Measurements from ENCODE around the gene UROS.

The UROS gene

DNA sequence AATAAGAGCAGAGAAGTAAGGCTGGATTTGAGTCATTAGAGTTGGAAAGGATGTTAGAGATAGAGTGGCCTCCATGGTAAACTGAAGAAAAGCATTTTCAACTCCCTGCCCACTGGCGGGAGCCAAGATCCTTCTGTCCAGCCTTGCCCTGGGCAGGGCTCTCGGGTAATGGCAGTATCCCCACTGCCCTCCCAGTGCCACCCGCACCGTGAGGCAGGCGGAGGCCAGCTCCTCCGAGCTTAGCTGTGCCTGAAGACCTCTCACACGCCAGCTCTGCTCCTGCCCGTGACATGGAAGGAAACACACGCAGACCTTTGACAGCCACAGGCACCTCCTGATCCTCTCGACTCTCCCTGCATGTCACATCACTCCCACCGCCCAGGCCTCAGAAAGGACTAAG is 22.6 kb upstream of the UROS start:
- Mint-ChIP-seq H3K27ac (no peak overlapping the region), H3K36me3 (ENCODE audit: low read depth) (peaks cover 19% of the 10 kb centered on the region)

DNA sequence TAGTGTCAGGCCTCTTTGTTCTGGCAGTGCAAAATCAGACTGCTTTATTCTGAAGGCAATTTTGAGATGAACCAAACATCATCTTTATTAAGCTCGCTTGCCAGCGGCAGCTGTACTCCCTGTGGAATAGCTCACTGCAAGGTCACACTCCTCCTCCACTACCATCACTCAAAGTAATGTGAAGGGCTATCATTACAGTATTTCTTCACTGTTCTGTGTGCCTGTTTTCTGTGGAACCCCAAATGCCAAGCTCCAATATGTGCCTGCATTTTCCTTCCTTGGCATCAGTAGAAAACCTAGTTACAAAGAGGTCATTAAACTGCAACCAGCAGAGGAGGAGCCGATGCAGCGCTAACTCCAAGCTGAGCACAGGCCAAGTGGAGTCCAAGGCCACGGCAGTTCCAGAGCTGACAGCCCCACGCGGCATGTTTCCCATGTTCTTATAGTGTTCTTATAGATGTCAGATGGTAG is 21.7 kb upstream of the UROS start:
- H3K9me3 Mint-ChIP-seq = no peaks in the 10 kb centered on the region
- H3K4me3 Mint-ChIP-seq = no peak overlapping the region
- no peaks in the 10 kb centered on the region for H3K27me3 Mint-ChIP-seq
- H3K4me1 Mint-ChIP-seq = no peaks in the 10 kb centered on the region
- DNase-seq (no peak), ATAC-seq (no peak)
- H3K27ac Mint-ChIP-seq = no peak overlapping the region
- H3K36me3 Mint-ChIP-seq (ENCODE audit: low read depth) = peaks cover 19% of the 10 kb centered on the region

More for the DNA sequence above, 22.6 kb upstream of the UROS start:
- ATAC-seq (no peak), DNase-seq (no peak)
- H3K4me3 Mint-ChIP-seq = no peak overlapping the region
- no peaks in the 10 kb centered on the region for H3K27me3 Mint-ChIP-seq
- H3K9me3 Mint-ChIP-seq = no peaks in the 10 kb centered on the region
- no peaks in the 10 kb centered on the region for H3K4me1 Mint-ChIP-seq

DNA sequence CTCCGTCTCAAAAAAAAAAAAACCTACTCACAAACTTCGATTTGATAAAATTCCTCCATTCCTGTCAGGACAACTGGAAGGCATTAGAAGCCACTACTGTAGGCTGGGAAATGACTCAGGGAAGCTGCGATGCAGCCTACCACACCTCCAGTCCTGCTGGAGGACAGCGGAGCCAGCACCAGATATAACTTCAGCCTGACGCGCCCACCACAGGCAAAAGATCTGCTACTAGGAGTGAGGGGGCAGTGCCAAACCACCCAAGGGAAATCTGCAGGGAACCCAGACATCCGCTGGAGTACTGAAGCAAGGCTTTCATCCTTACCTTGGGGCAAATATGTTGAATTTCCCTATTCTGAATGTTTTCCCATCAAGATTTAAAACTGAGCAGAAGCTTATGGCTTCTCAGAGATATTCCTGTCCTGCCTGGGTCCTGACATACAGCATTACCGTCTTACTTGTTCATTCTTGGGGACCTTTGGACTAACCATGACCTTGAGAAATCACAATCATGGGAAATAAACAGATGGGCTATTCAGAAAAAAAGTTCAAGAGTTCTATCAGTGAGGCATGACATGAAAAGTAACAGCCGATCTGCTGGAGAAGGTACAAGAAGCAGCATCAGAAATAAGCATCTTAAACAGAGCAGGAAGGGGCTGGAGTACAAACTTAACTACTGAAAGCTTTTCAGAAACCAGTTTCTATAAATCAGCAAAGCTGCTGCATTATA is 20.7 kb upstream of the UROS start:
- DNase-seq = no peak
- H3K27ac Mint-ChIP-seq = no peak overlapping the region
- H3K36me3 Mint-ChIP-seq (ENCODE audit: low read depth) = peaks cover 22% of the 10 kb centered on the region
- no peak for ATAC-seq
- H3K4me1 Mint-ChIP-seq = no peaks in the 10 kb centered on the region
- no peaks in the 10 kb centered on the region for H3K9me3 Mint-ChIP-seq
- no peaks in the 10 kb centered on the region for H3K27me3 Mint-ChIP-seq
- H3K4me3 Mint-ChIP-seq = no peak overlapping the region

DNA sequence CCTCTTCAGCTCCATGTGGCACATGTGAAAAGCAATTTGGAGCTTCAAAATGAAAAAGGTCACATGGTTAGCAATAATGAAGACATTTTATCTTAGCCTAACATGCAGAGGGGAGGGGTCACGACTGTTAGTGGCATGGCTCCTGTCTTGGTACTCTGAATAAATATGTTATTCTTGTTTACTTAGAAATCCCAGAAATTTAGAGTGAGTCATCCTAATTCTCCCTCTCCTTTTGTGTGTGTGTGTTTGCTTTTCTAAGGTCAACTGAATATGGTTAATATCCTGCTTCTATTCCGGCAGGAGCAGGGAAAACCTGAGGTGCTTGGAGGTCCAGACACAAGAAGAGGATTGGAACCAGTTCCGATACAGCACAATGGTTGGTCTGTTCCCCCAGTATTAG is 17.9 kb upstream of the UROS start:
- H3K36me3 Mint-ChIP-seq (ENCODE audit: low read depth) = peaks cover 27% of the 10 kb centered on the region
- no peak for ATAC-seq
- no peak overlapping the region for H3K4me3 Mint-ChIP-seq
- no peaks in the 10 kb centered on the region for H3K4me1 Mint-ChIP-seq
- DNase-seq = no peak
- no peaks in the 10 kb centered on the region for H3K9me3 Mint-ChIP-seq
- no peaks in the 10 kb centered on the region for H3K27me3 Mint-ChIP-seq
- H3K27ac Mint-ChIP-seq = no peak overlapping the region

DNA sequence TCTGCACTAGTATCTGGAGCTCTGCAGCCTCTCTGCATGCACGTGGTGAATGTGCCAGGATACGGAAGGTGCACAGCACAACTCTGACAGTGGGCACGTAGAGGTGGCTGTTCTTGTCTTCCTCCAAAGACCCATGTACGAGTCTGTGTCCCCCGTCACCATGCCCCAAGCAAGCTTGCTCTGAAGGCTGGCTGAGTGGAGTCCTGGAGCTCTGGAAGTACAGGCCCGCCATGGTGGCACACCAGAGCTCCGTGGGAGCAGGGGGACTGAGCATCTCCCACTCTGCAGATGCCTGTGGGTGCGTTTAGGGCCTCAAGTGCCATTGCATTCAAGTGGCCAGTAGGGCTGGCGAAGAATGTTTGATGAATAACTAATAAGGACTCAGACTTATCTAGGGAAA is 17.3 kb upstream of the UROS start:
- peaks cover 32% of the 10 kb centered on the region for H3K36me3 Mint-ChIP-seq (ENCODE audit: low read depth)
- H3K4me3 Mint-ChIP-seq = no peak overlapping the region
- DNase-seq (no peak), ATAC-seq (no peak)
- no peak overlapping the region for H3K27ac Mint-ChIP-seq
- H3K4me1 Mint-ChIP-seq = no peaks in the 10 kb centered on the region
- no peaks in the 10 kb centered on the region for H3K9me3 Mint-ChIP-seq
- H3K27me3 Mint-ChIP-seq = no peaks in the 10 kb centered on the region

DNA sequence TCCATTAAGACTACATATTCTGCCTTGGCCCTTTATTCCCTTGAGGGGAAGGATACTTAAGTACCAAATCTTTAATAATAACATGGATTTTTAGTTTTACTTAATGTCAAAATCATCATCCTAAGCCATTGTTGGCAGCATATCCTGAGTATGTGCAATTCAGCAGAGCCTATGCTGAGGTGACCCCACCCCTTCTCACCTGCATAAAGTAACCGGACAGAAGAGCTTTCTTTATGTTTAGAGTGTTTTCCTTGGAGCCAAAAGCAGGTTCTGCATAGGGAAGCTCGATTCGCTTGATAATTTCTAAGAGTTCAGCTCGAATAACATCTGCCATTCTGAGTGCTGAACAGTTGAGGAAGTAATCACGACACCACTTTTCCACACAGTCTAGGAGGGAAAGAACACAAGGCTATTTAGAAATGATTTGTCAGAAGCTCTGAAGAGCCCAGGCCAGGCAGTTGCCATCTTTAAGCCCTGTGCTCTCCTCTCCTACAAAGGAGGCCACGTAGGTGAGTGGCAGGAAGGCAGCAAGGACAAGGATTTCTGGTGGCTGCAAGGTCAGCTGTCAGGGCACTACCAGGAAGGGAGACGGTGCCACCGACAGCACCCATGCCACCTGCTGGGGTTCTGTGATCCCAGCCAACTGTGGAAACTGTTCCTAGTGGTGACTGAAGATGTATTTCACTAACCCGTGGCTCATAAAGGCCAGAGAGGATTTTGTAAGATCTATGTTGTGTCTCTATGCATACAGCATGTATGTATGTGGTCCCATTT is 15.9 kb upstream of the UROS start:
- Mint-ChIP-seq H3K4me1 (no peaks in the 10 kb centered on the region), H3K27ac (no peak overlapping the region), H3K36me3 (ENCODE audit: low read depth) (peaks cover 36% of the 10 kb centered on the region), H3K27me3 (no peaks in the 10 kb centered on the region), H3K4me3 (no peak overlapping the region), H3K9me3 (no peaks in the 10 kb centered on the region)
- ATAC-seq = no peak
- no peak for DNase-seq

DNA sequence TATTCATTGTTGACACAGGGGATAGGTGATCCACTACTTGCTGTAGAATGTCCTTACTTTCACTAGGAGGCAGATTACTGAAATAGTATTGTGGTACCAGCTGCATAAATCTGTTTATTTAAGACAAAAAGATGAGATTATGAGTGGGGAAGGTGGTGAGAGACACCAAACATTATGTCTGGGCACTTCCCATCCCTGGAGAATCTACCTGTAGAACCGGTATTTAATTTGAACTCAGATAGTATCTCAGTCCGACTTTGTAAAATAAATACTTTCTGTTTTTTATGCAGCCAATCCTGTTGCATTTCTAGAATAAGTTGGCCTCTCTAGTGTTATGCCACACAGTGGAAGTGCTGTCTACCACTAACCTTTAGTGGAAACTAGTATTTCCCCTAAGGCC is 13.7 kb upstream of the UROS start:
- Mint-ChIP-seq H3K9me3 (no peaks in the 10 kb centered on the region), H3K27ac (no peak overlapping the region), H3K27me3 (no peaks in the 10 kb centered on the region), H3K36me3 (ENCODE audit: low read depth) (peaks cover 51% of the 10 kb centered on the region), H3K4me1 (no peaks in the 10 kb centered on the region), H3K4me3 (no peak overlapping the region)
- DNase-seq (no peak), ATAC-seq (no peak)

DNA sequence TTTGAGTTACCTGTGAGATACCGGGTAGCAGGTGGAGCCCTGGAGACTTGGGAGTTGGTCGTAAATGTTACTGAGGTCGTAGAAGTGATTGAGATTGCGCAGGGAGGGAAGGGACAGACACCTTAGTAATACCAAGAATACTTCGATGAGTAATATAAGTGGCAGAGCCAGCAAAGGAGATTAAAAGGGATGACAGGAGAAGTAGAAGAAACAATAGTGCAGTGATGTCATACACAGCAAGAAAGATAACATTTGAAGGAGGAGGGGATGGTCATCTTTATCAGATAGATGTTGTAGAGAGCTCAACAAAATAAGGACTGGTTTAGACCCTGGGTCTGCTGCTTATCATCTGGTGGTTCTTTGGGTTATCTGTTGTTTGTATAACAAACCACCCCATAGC is 5.3 kb upstream of the UROS start:
- H3K4me1 Mint-ChIP-seq = peaks cover 25% of the 10 kb centered on the region
- no peak overlapping the region for H3K4me3 Mint-ChIP-seq
- DNase-seq (no peak), ATAC-seq (peak; percentile 59)
- H3K36me3 Mint-ChIP-seq (ENCODE audit: low read depth) = peaks cover 48% of the 10 kb centered on the region
- H3K27ac Mint-ChIP-seq = peak overlapping the region; percentile 40
- no peaks in the 10 kb centered on the region for H3K9me3 Mint-ChIP-seq
- H3K27me3 Mint-ChIP-seq = no peaks in the 10 kb centered on the region

DNA sequence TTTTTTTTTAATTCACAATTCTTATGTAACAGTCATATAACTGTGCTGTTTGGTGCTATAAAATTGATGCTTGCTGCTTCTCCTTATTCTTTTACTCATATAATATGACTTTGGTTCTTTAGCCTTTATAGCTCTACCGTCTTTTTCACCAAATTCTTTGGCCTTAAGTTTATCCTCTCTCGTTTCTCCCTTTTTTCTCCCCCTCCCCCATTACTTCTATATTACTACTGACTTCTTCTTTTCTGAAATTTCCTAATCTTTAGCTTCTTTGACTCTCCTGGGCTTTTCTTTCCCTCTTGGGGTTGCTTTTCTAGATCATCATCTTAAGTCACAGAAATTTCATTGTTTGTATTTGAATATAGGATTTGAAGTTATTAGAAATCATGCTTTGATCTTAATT is 4.1 kb upstream of the UROS start:
- Mint-ChIP-seq H3K4me1 (peaks cover 27% of the 10 kb centered on the region), H3K4me3 (no peak overlapping the region), H3K27me3 (no peaks in the 10 kb centered on the region), H3K36me3 (ENCODE audit: low read depth) (peaks cover 40% of the 10 kb centered on the region), H3K27ac (peak overlapping the region; percentile 65), H3K9me3 (no peaks in the 10 kb centered on the region)
- ATAC-seq (no peak), DNase-seq (no peak)

DNA sequence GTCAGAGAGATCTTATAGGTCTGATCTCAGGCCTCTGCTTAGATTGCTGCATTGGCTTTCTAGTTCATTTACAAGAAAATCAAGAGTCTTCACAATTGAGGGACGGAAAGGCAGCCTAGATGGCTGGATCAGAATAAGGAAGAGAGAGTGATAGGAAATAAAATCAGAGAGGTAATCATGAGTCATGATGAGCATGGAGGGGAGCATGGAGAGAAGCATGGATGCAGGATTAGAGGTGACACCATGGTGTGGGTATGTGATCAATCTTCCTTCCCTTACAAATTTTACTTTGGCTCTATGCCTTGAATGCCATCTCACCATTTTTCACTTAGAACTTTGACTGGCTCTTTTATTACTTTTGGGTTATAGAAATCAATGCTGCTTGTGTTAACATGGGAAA is 1.7 kb upstream of the UROS start:
- Mint-ChIP-seq H3K4me3 (no peak overlapping the region), H3K27ac (no peak overlapping the region), H3K36me3 (ENCODE audit: low read depth) (peaks cover 29% of the 10 kb centered on the region), H3K4me1 (peaks cover 47% of the 10 kb centered on the region), H3K9me3 (no peaks in the 10 kb centered on the region), H3K27me3 (no peaks in the 10 kb centered on the region)
- no peak for DNase-seq
- no peak for ATAC-seq

DNA sequence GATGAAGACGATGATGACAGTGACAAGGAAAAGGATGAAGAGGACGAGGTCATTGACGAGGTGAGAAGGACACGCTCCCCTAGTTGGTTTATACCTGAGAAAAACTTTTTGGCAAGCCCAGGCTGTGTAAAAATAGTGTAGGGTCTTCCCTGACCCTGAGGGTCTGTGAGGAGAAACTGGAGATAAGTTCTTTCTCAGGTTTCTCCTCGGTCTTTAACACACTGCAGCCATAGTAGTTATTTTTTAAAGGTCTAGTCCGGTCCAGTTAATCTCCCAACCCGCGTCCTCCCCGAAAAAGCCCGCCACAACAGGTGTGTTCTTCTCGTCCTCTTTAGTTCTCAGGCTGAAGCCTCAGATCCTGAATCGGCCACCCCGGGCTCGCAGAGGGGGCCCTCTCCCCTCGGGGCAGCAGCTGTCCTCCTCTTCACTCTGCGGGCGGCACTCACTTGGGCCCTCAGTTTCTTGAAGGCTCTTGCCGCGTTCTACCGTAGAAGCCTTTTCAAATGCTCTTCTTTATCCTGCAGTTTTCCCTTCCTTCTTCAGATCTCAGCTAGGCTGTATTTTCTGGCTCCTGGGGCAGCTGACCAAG is 699 bp upstream of the UROS start:
- peaks cover 19% of the 10 kb centered on the region for H3K36me3 Mint-ChIP-seq (ENCODE audit: low read depth)
- ATAC-seq (no peak), DNase-seq (peak; percentile 20)
- H3K27ac Mint-ChIP-seq = no peak overlapping the region
- no peak overlapping the region for H3K4me3 Mint-ChIP-seq
- no peaks in the 10 kb centered on the region for H3K9me3 Mint-ChIP-seq
- no peaks in the 10 kb centered on the region for H3K27me3 Mint-ChIP-seq
- peaks cover 47% of the 10 kb centered on the region for H3K4me1 Mint-ChIP-seq

DNA sequence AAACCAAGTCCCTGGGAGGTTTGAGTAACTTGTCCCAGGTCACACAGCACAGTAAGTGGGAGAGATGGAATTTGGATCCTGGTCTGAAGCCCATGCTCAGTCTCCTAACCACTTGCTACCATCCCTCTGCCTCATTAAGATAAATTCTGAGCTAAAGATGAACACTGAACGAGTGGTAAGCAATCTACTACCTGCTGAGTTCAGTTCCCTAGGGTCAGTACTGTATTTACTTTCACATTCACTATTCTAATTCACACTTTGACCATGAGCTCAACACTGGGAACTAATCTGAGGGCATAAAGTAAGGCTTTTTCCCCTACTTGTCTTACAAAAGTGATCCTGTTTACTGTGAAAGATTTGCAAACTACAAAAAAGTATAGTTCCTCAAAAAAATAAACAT is 2.4 kb downstream of the UROS start:
- Mint-ChIP-seq H3K27me3 (no peaks in the 10 kb centered on the region), H3K4me1 (peaks cover 26% of the 10 kb centered on the region), H3K4me3 (no peak overlapping the region), H3K36me3 (ENCODE audit: low read depth) (no peaks in the 10 kb centered on the region), H3K27ac (peak overlapping the region; percentile 79), H3K9me3 (no peaks in the 10 kb centered on the region)
- DNase-seq = no peak
- ATAC-seq = no peak

DNA sequence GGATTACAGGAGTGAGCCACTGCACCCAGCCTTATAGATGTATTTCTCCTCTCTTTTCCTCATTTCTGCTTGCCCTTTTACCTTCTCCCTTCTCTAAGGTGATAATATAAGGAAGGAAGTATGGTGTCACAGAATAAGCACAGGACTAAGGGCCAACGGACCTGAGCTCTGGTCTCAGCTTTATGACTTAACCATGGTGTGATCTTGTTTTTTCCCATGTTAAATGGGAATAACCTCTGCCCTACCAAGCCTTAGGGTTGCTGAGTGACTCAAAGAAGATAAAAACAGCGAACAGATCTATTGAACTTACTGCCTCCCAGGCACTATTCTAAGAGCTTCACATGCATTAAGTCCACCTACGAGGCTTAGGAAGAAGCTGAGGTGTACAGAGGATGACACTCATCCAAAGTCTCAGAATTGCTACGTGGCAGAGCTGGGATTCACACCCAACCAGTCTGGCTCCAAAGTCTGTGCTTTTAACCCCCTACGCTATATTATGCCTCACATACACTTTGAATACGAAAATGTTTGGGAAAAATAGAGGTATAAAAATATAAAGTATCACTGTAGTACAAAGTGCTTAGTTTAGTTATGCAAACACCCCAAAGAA is 5.6 kb downstream of the UROS start:
- no peak for ATAC-seq
- no peak for DNase-seq
- H3K9me3 Mint-ChIP-seq = no peaks in the 10 kb centered on the region
- peaks cover 22% of the 10 kb centered on the region for H3K4me1 Mint-ChIP-seq
- H3K4me3 Mint-ChIP-seq = no peak overlapping the region
- H3K27me3 Mint-ChIP-seq = no peaks in the 10 kb centered on the region
- H3K27ac Mint-ChIP-seq = no peak overlapping the region
- peaks cover 16% of the 10 kb centered on the region for H3K36me3 Mint-ChIP-seq (ENCODE audit: low read depth)

DNA sequence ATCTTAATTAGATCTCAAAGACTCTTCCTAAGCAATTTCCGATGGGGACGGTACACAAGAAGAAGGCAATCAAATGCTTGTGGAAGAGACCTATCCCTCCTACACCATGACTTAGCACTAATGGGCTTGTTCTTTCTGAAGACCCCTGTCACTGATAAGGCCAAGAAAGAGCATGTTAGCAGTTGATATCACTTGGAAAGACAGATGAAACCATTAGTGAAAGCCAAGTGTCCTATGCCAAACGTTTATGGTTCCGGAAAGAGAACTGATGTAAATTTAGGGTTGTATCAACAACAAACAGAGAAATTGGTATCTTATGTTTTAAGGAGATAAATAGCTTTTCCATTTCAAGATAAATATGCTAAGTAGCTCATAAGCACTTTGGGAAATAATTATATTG is 6.5 kb downstream of the UROS start:
- no peak overlapping the region for H3K4me3 Mint-ChIP-seq
- H3K4me1 Mint-ChIP-seq = peaks cover 14% of the 10 kb centered on the region
- no peaks in the 10 kb centered on the region for H3K27me3 Mint-ChIP-seq
- no peak overlapping the region for H3K27ac Mint-ChIP-seq
- no peaks in the 10 kb centered on the region for H3K9me3 Mint-ChIP-seq
- H3K36me3 Mint-ChIP-seq (ENCODE audit: low read depth) = peaks cover 17% of the 10 kb centered on the region
- ATAC-seq = no peak
- no peak for DNase-seq

DNA sequence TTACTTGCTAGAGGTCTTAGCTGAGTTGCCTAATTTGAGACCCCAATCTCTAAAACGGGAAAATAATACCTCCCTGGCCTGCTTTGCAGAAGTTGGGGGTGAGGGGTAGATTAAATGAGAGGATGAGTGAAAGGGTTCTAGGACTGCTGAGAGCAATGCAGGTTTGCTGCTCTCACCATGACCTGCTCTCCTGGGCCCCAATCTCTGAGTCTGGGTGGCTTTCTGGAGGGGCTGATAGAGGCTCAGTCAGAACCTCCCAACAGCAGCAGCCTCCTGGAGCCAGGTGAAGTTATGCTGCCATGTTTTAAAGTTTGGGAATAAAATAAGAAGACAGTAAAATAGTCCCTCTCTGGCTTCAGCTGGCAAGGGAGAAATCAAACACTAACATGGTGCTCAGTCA is 7.3 kb downstream of the UROS start:
- DNase-seq = no peak
- no peak overlapping the region for H3K4me3 Mint-ChIP-seq
- ATAC-seq = no peak
- peaks cover 6% of the 10 kb centered on the region for H3K4me1 Mint-ChIP-seq
- no peaks in the 10 kb centered on the region for H3K9me3 Mint-ChIP-seq
- H3K27me3 Mint-ChIP-seq = no peaks in the 10 kb centered on the region
- H3K36me3 Mint-ChIP-seq (ENCODE audit: low read depth) = peaks cover 22% of the 10 kb centered on the region
- H3K27ac Mint-ChIP-seq = no peak overlapping the region
